ENCODE measurements around the gene PALM2AKAP2.

The PALM2AKAP2 gene

DNA sequence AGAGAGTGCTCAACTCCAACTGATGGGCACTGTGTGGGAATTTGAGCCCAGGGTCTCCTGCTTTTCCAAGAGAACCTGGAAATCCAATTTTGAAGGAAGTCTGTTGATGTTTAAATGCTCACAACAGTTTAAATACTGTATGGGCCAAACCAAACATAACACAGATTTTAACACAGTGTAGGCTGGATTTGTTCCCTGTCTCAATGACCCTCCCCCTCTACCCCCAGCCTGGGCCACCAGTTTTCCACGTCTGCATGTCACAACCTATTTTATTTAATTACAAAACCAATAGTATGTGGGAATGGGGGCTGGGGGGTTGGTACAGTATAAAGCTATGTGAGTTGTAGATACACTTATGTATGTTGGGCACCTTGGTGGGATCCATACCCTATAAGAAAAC is 11.7 kb downstream of the PALM2AKAP2 start:
- no peaks in the 10 kb centered on the region for H3K79me2 ChIP-seq (ENCODE audit: low read length)

DNA sequence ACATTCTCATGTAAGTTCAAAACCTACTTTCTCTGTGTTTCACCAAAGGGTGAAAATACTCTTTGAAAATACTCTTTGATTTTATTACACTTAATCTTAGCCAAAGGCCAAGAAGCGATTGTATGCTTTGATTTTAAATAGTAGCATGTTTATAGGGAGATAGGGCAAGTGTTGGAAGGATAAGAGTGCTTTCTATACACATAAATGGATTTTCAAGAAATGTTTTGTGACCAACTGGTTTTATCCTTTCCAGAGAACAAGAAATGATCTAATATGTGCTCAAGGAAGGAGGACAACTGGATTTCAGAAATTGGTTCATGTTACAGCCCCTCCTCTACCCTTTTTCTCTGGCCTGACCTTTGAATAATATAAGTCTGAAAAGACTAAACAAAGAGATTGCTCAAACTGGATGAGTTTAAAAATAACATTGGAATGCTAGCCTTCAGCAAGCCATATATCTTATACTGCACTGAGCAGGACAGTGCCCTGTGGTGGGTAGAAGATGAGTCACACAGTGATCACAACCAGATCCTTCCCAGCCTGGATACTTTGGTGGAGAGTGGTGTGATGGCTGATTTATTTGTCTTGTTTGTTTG is 13.1 kb downstream of the PALM2AKAP2 start:
- H3K36me3 ChIP-seq (replicated peaks; ENCODE audit: low read depth, low read length), result no peaks in the 10 kb centered on the region
- H3K27ac ChIP-seq (ENCODE audit: low read length), result no peak overlapping the region
- H3K9me3 ChIP-seq (ENCODE audit: insufficient read depth, low read length), result no peaks in the 10 kb centered on the region
- no peaks in the 10 kb centered on the region for H3K79me2 ChIP-seq (ENCODE audit: low read length)
- no peaks in the 10 kb centered on the region for H4K20me1 ChIP-seq (ENCODE audit: insufficient read depth, low read length)
- no peak for TF ChIP-seq EZH2phosphoT487 (IDR thresholded peaks at IDR 0.05; ENCODE audit: low read depth)
- TF ChIP-seq, protein P1, sequence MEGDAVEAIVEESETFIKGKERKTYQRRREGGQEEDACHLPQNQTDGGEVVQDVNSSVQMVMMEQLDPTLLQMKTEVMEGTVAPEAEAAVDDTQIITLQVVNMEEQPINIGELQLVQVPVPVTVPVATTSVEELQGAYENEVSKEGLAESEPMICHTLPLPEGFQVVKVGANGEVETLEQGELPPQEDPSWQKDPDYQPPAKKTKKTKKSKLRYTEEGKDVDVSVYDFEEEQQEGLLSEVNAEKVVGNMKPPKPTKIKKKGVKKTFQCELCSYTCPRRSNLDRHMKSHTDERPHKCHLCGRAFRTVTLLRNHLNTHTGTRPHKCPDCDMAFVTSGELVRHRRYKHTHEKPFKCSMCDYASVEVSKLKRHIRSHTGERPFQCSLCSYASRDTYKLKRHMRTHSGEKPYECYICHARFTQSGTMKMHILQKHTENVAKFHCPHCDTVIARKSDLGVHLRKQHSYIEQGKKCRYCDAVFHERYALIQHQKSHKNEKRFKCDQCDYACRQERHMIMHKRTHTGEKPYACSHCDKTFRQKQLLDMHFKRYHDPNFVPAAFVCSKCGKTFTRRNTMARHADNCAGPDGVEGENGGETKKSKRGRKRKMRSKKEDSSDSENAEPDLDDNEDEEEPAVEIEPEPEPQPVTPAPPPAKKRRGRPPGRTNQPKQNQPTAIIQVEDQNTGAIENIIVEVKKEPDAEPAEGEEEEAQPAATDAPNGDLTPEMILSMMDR (IDR thresholded peaks at IDR 0.05; ENCODE audit: low read depth, low read length), result no peak
- H3K4me3 ChIP-seq (ENCODE audit: low read length), result no peak overlapping the region
- no peak overlapping the region for H2AFZ ChIP-seq (ENCODE audit: low read depth, low read length)
- H3K27me3 ChIP-seq (ENCODE audit: low read depth, low read length), result peaks cover 8% of the 10 kb centered on the region; the same call in 1 of the 2 replicates
- H3K9ac ChIP-seq (ENCODE audit: low read length), result no peak overlapping the region
- H3K4me1 ChIP-seq (ENCODE audit: low read length), result 0 out of 2 replicates have a peak, but pooled peaks cover 4% of the 10 kb centered on the region
- H3K4me2 ChIP-seq (ENCODE audit: low read length), result no peak overlapping the region

More for the DNA sequence above, 11.7 kb downstream of the PALM2AKAP2 start:
- H3K4me2 ChIP-seq (ENCODE audit: low read length), result no peak overlapping the region
- H2AFZ ChIP-seq (ENCODE audit: low read depth, low read length), result no peak overlapping the region
- no peak for TF ChIP-seq EZH2phosphoT487 (IDR thresholded peaks at IDR 0.05; ENCODE audit: low read depth)
- TF ChIP-seq, protein P1 (IDR thresholded peaks at IDR 0.05; ENCODE audit: low read depth, low read length), result no peak
- H3K9ac ChIP-seq (ENCODE audit: low read length), result no peak overlapping the region
- H3K4me3 ChIP-seq (ENCODE audit: low read length), result no peak overlapping the region
- H3K36me3 ChIP-seq (replicated peaks; ENCODE audit: low read depth, low read length), result no peaks in the 10 kb centered on the region
- H4K20me1 ChIP-seq (ENCODE audit: insufficient read depth, low read length), result no peaks in the 10 kb centered on the region
- no peak overlapping the region for H3K27ac ChIP-seq (ENCODE audit: low read length)
- no peaks in the 10 kb centered on the region for H3K9me3 ChIP-seq (ENCODE audit: insufficient read depth, low read length)
- peaks cover 11% of the 10 kb centered on the region; the same call in 1 of the 2 replicates for H3K27me3 ChIP-seq (ENCODE audit: low read depth, low read length)
- H3K4me1 ChIP-seq (ENCODE audit: low read length), result no peaks in the 10 kb centered on the region

DNA sequence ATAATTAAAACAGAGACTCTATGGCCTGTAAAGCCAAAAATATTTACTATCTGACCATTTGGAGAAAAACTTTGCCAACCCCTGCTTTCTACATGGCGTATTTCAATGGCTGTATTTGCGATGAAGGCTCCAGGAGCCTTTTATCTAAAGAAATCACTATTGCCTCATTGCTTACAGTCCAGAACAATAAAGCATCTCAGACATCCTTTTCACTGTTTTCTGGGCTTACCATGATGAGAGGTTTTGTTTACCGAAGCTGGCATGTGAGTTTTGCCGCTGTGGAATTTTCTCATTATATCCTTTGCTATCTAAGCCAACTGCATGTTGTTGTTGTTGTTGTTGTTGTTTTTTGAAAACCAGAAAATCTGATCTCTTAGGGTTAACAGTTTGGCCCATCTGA is 13.9 kb downstream of the PALM2AKAP2 start:
- H3K36me3 ChIP-seq (replicated peaks; ENCODE audit: low read depth, low read length), result no peaks in the 10 kb centered on the region
- 0 out of 2 replicates have a peak, but pooled peaks cover 4% of the 10 kb centered on the region for H3K4me1 ChIP-seq (ENCODE audit: low read length)
- no peaks in the 10 kb centered on the region for H3K79me2 ChIP-seq (ENCODE audit: low read length)
- no peaks in the 10 kb centered on the region for H4K20me1 ChIP-seq (ENCODE audit: insufficient read depth, low read length)
- no peak overlapping the region for H3K27ac ChIP-seq (ENCODE audit: low read length)
- H3K4me3 ChIP-seq (ENCODE audit: low read length), result no peak overlapping the region
- no peaks in the 10 kb centered on the region for H3K9me3 ChIP-seq (ENCODE audit: insufficient read depth, low read length)
- no peak overlapping the region for H2AFZ ChIP-seq (ENCODE audit: low read depth, low read length)
- H3K4me2 ChIP-seq (ENCODE audit: low read length), result no peak overlapping the region
- no peak overlapping the region for H3K9ac ChIP-seq (ENCODE audit: low read length)
- H3K27me3 ChIP-seq (ENCODE audit: low read depth, low read length), result peaks cover 6% of the 10 kb centered on the region; the same call in 1 of the 2 replicates
- no peak for TF ChIP-seq EZH2phosphoT487 (IDR thresholded peaks at IDR 0.05; ENCODE audit: low read depth)
- TF ChIP-seq, protein P1 (IDR thresholded peaks at IDR 0.05; ENCODE audit: low read depth, low read length), result no peak

- no peak overlapping the region for H3K9ac ChIP-seq (ENCODE audit: low read length)
- H3K4me3 ChIP-seq (ENCODE audit: low read length), result no peak overlapping the region
- no peak overlapping the region for H2AFZ ChIP-seq (ENCODE audit: low read depth, low read length)
- H4K20me1 ChIP-seq (ENCODE audit: insufficient read depth, low read length), result no peaks in the 10 kb centered on the region
- no peaks in the 10 kb centered on the region for H3K9me3 ChIP-seq (ENCODE audit: insufficient read depth, low read length)
- H3K79me2 ChIP-seq (ENCODE audit: low read length), result no peaks in the 10 kb centered on the region
- no peaks in the 10 kb centered on the region for H3K36me3 ChIP-seq (replicated peaks; ENCODE audit: low read depth, low read length)
- H3K4me2 ChIP-seq (ENCODE audit: low read length), result no peak overlapping the region
- H3K4me1 ChIP-seq (ENCODE audit: low read length), result 0 out of 2 replicates have a peak, but pooled peaks cover 4% of the 10 kb centered on the region
- H3K27me3 ChIP-seq (ENCODE audit: low read depth, low read length), result peaks cover 6% of the 10 kb centered on the region; the same call in 1 of the 2 replicates
- H3K27ac ChIP-seq (ENCODE audit: low read length), result no peak overlapping the region
- no peak for TF ChIP-seq EZH2phosphoT487 (IDR thresholded peaks at IDR 0.05; ENCODE audit: low read depth)
- TF ChIP-seq, protein P1 (IDR thresholded peaks at IDR 0.05; ENCODE audit: low read depth, low read length), result no peak
Observed at GRCh38 chr9:109794361-109795012, 14.5 kb downstream of the PALM2AKAP2 start.
